TTC549 (cell line): ENCODE results near the gene AP1S1.
"Not testable (repeated sequence)": the region's sequence is repeated elsewhere in the genome, so short reads cannot be mapped to it uniquely, and the experiment has no call there.

ENCODE experiments used
- FAIRE-seq: peaks from 2 replicates; lab custom pipeline; 2012; peaks lifted over from hg19 to GRCh38; lab: Jason Lieb, UNC

Gene AP1S1

DNA sequence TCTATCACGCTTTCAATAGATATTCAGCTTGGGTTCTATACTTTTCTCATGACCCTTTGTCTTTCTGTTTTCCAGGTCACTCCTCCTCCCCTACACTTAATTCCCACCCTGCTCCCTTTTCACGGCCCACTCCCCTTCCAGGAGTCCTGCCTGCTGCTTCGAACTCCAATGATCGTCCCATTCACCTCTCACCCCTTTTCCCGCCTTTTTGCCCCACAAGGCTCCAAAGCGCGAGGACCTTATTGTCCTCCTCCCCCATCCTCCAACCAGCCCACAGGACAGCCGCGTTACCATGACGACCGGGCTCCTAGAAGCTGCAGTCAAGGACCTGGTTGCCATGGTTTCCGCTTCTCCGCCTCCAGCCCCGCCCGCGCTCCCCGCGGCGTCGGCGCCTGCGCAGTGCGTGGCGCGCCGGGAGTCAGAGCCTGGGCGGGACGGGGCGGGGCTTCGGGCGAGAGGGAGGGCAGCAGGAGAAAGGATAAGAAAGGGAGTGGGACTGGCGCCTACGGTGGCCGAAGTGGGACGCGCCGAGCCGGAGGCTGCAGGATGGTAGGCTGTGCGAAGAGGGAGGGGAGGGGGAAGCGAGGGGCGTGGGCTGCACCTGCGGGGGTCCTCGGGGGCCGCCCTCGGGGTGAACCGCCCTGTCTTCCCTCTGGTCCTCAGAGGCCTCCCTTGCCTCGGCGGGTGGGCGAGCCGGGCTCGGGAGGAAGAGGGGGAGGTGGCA is at the start of gene AP1S1:
AP1S1 (plus strand) TSS at position 508 of the 724 bp plus-strand sequence; CDS start at position 547, 39 bp downstream.
- FAIRE-seq = no peak

DNA sequence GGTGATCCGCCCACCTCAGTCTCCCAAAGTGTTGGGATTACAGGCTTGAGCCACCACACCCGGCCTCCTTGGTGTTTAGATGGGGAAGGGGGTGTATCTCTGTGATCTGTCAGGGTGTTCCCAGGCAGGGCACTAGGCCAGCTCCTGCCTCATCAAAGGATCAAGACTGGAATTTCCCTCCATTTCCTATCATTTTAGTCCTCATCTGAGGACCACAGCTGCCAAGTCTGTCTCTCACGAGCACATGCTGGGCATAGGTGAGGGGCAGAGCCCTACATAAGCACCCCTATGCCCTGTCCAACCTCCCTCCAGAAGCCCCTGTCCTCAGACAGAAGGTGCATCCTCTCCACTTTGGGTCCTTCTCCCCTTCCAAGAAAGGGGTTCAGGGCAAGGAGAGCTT is 49.5 kb upstream of the AP1S1 start:
- FAIRE-seq = no peak

DNA sequence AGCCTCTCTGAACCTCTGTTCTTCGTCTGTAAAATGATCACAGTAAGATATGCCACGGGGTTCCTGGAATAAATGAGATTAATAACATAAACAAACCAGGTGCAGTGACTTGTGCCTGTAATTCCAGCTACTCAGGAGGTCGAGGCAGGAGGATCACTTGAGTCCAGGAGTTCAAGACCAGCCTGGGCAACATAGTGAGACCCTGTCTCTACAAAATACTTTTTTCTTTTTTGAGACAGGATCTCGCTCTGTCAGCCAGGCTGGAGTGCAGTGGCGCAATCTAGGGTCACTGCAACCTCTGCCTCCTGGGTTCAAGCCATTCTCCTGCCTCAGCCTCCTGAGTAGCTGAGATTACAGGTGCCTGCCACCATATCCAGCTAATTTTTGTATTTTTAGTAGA is 49.0 kb upstream of the AP1S1 start:
- not testable (repeated sequence) for FAIRE-seq

DNA sequence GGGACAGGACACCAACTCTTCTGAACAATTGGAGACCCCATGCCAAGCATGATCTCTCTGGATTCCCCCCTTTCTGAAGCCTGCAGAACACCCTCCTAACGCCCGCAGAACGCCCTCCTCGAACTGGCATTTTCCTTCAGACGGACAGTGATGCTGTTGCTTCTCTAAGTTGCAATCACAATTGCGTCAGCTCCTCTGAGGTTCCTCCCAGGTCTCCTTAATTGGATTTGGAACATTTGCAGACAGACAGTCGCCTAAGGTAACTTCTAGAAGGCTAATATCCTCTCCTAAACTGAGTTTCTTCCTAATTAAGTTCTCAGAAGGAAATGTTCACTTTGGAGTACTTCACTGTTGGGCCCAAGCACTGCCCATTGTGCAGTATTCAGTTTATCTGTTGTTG is 47.9 kb upstream of the AP1S1 start:
- no peak for FAIRE-seq

DNA sequence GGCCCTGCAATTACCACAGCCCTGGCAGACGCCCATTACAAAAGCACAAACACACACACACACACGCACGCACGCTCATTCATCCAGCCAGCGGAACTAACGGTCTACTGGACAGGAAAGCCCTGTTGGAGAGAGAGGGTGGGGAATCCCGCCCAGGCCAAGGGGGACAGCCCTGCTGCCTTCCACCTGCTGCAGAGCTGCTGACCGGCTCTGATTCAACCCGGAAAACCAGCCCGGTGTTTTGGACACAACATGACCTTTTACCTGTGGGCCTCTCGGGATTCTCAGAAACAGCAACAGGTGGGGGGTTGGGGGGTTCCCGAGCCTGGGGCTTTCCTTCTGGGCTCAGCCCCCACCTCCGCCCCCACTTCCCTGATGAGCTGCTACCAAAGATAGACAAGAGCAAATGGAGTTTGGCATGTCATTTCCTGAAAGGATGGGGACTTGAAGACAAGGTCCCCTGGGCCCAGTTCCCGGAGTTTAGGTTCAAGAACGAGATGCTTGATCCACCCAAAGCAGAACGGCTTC is 45.9 kb upstream of the AP1S1 start:
- no peak for FAIRE-seq

DNA sequence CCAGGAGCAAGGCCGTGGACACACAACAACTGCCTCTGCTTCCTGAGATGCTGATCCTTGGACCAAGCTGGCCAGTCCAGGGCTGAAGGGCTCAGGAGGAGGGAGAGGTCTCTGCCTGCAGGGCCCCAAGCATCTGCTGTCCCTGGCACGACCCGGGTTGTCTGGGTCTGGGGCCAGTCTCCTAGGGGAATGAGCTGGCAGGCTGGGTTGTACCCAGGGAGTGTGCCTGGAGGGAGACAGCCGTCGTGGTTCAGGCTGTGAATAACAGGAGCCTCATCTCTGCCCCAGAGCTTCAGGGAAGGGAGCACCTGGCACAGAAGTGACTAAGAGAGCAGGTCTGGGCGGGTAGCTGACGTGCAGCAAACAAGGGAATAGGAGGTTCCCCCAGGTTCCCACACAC is 45.3 kb upstream of the AP1S1 start:
- FAIRE-seq = no peak

DNA sequence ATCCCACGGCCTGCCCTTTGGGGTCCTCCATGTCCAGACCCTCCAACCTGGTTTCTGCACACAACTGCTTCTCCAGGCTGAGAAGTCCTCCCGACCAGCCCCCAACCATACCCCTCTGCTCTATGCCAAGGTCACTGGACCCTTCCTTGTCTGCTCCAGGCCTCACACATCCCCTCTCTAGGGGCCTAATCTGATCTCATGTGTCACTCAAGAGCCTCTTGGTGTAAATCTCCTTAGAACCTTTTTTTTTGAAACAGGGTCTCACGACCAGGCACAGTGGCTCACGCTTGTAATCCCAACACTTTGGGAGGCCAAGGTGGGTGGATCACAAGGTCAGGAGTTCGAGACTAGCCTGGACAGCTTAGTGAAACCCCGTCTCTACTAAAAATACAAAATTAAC is 44.9 kb upstream of the AP1S1 start:
- FAIRE-seq = no peak

DNA sequence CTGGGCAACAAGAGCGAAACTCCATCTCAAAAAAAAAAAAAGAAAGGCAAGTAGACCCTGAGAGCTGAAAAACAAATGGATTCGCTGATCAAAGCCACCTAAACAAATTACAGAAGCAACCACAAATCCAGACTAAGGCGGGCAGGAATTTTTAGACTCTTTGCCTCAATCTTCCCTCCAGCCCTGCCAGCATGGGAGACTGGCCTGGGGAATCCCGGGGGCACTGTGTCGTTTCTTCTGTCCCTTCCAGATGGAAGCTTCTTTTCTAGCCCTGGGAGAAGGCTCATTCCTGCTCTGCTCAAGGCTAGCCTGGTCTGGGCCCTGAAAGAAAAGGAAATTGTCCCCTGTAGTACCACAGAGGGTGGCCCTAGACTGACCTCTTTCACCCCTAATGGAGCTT is 43.0 kb upstream of the AP1S1 start:
- FAIRE-seq = no peak

DNA sequence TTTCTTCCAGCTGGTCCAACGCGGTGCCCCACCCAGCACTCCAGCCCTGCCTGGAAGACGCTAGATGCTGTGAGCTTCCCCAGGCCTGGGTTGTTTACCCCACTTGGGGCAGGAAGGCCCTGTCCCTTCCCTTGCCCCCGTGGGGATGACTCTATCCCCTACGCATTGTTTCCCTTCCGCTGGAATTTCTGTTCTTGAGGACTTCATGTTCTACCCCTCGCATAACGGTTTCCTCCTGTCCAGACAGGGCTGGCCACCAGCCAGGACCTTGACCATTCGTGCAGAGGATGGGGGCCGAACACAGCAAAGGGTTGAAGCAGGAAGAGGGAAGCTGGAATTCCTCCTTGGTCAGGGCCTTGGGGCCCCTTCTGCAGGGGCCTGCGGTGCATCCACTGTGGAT is 42.0 kb upstream of the AP1S1 start:
- no peak for FAIRE-seq

DNA sequence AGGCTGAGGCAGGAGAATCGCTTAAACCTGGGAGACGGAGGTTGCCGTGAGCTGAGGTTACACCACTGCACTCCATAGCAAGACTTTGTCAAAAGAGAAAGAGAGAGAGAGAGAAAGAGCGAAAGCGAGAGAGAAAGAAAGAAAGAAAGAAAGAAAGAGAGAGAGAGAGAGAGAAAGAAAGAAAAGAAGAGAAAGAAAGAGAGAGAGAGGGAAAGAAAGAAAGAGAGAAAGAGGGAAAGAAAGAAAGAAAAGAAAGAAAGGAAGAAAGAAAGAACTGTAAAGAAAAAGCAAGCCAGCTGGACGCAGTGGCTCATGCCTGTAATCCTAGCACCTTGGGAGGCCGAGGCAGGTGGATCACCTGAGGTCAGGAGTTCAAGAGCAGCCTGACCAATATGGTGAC is 41.1 kb upstream of the AP1S1 start:
- FAIRE-seq = not testable (repeated sequence)

DNA sequence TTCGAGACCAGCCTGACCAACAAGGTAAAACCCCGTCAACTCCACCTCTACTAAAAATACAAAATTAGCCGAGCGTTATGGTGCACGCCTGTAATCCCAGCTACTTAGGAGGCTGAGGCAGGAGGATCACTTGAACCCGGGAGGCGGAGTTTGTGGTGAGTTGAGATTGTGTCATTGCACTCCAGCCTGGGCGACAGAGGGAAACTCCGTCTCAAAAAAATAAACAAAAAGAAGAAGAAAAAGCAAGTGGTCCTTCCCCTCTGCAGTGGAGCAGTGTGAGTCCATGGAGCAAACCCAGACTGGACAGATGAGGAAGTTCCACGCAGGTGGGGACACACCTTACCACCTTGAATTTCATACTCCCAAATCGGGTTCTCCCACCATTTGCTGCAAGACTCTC is 40.4 kb upstream of the AP1S1 start:
- FAIRE-seq = no peak

DNA sequence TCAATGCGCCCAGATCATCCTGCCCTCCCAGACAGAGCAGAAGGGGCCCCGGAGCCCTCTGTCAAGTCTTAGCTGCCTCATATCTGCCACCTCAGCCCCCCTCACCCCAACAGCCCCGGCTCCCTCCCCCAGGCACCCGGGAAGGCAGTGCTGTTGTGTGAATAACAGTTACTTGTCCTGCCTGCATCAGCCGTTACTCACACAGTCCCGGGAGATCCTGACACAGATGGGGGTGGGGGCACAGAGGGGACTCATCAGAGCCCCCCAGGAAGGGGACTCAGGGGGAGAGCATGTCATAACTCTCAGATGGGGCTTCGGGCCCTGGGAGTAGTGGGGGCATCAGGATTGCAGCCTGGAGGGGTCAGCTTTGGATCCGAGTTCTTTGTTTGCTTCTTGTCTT is 39.8 kb upstream of the AP1S1 start:
- FAIRE-seq = no peak

DNA sequence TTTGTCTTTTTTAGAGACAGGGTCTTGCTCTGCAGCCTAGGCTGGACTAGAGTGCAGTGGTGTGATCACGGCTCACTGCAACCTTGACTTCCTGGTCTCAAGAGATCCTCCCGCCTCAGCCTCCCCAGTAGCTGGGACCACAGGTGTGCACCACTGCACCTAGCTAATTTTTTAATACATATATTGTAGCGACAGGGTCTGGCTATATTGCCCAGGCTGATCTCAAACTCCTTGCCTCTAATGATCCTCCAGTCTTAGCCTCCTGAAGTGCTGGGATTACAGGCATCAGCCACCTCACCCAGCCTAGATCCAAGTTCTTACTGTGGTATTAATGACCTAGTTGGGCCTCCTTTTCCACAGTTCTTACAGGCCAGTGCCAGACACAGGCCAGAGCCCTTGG is 39.1 kb upstream of the AP1S1 start:
- FAIRE-seq = no peak

DNA sequence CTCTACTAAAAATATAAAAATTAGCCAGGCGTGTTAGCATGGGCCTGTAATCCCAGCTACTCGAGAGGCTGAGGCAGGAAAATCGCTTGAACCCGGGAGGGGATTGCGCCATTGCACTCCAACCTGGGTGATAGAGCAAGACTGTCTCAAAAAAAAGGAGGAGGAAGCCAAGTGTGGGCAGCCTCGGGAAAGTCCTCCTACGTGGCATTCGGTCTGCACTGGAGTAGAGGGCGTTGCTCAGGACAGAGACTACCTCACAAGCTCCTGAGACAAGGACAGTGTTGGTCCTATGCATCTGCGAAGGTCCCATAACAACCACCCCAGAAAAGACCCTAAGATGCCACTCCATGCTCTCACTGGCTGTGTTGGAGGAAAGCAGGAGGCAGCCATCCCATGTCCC is 37.4 kb upstream of the AP1S1 start:
- no peak for FAIRE-seq

DNA sequence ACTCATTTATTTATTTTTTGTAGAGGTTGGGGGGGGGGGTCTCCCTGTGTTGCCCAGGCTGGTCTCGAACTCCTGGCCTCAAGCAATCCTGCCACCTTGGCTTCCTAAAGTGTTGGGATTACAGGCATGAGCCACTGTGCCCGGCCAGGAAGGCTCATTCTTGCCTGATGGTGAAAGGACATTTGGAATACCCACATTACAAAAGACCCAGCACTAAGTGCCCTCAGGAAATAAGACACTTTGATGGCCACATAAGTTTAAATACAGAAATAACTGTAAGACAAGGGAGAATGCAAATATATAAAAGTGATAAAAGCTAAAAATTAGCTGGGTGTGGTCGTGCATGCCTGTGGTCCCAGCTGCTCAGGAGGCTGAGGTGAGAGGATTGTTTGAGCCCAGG is 35.4 kb upstream of the AP1S1 start:
- no peak for FAIRE-seq

DNA sequence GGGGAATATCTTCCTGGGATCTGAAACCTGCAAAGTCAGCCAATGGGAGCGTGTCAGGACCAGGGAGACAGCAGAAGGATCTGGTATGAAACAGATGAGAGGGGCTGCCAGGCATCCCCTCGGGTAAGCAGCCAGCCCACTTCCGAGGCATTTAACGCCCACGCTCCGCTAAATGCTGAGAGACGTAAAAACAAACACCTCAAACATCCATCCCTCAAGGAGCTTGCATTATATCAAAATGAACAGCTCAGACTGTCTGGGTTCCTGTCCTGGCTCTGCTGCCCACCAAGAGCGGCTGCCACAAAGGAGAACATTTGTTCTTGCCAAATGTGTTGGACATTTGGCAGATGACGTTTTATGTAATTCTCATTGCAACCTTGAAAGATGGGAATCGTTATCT is 34.4 kb upstream of the AP1S1 start:
- no peak for FAIRE-seq

DNA sequence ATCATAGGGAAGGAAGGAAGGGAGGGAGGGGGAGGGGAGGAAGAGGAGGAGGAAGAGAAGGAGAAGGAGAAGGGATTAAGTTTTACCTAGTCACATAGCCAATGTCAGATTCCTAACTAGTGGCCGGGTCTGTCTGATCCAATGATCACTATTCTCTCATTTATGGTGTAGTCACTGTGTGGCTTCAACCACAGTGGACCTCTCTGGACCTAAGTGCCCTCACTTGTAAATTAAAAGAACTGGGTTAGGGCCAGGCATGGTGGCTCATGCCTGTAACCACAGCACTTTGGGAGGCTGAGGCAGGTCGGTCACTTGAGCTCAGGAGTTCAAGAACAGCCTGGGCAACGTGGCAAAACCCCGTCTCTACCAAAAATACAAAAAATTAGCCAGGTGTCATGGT is 34.0 kb upstream of the AP1S1 start:
- FAIRE-seq = no peak

DNA sequence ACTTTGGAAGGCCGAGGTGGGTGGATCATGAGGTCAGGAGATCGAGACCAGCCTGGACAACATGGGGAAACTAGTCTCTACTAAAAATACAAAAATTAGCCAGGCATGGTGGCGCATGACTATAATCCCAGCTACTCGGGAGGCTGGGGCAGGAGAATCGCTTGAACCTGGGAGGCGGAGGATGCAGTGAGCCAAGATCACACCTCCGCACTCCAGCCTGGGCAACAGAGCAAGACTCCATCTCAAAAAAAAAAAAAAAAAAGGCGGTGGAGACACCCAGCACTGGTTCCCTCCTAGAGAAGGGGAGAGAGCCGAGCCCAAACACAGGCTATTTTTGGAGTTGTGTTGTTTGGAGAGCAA is 32.7 kb upstream of the AP1S1 start:
- not testable (repeated sequence) for FAIRE-seq

DNA sequence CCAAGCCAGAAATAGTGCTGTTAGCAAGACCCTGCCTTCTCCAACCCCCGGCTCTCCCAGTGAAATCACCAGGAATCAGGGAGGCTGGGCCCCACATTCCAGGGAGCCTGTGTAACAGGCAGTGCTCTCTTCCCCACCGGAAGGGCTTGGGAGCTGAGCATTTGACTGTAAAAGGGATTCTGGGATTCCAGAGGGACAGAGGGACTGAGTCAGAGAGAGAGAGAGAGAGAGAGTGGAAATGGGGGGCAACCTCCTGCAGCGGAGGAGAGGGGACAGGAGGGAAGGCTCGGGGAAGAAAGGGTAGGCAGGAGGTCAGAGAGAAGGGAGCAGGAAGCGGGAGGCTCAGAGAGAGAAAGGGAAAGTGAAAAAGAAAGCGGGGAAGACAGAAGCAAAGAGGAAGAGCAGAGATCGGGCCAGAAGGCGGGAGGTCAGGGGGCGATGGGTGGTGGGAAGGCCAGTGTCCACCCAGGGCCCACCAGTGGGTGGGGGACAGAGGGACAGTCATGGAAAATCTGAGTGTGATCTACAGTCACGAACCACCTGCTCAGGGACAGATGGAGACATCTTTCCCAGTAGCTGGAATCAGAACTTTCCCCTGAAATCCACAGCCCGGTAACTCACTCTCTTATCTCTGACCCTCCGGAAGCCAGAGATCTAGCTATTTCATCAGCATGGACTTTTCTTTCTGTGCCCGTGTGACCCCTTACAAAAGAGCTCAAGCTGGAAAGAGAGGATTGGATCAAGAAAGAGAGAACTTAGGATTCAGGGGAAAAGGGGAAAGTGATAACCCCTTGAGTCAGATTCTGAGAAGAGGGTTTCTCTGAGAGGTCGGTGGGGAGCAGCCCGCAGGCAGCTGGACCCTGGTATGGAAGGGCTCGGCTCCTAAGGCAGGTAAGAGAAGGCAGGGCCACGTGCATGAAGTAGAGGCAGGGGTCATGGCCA is 32.0 kb upstream of the AP1S1 start:
- no peak for FAIRE-seq

DNA sequence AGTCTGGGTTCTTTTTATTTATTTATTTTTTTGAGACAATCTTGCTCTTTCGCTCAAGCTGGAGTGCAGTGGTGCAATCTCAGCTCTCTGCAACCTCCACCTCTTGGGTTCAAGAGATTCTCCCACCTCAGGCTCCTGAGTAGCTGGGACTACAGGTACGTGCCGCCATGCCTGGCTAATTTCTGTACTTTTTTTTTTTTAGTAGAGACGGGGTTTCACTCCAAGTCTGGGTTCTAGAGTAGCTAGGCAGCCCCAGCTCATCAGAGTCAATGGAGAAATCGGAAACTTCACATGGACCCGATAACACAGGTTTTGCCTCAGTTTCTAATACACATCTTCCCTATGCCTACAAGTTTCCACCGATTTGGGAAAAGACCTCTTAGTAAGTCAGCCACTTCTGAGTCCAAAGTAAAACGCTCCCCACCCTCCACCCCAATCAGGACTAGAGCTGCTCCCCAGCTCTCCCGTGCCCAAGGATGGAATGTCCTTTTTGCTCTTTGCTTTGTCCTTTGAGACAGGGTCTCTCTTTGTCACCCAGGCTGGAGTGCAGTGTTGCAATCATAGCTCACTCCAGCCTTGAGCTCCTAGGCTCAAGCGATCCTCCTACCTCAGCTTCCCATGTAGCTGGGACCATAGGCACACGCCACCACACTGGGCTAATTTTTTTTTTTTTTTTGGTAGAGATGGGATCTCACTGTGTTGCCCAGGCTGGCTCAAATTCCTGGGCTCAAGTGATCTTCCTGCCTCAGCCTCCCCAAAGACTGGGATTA is 31.2 kb upstream of the AP1S1 start:
- no peak for FAIRE-seq

DNA sequence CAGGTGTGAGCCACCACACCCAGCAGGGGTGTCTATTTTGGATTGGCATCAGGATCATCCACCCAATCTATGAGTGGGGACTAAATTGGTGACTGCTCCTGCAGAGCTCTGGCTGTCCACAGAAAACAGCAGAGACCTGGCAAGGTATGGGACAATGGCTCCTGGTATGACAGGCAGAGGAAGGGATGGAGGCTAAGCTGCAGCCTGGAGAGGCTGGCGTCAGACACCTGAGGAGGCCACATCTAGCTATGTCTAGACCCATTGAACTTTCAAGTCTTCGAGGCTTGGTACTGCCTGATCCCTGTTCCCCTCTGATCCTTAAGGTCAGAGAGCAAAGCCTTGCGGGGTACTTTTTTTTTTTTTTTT is 30.6 kb upstream of the AP1S1 start:
- no peak for FAIRE-seq

DNA sequence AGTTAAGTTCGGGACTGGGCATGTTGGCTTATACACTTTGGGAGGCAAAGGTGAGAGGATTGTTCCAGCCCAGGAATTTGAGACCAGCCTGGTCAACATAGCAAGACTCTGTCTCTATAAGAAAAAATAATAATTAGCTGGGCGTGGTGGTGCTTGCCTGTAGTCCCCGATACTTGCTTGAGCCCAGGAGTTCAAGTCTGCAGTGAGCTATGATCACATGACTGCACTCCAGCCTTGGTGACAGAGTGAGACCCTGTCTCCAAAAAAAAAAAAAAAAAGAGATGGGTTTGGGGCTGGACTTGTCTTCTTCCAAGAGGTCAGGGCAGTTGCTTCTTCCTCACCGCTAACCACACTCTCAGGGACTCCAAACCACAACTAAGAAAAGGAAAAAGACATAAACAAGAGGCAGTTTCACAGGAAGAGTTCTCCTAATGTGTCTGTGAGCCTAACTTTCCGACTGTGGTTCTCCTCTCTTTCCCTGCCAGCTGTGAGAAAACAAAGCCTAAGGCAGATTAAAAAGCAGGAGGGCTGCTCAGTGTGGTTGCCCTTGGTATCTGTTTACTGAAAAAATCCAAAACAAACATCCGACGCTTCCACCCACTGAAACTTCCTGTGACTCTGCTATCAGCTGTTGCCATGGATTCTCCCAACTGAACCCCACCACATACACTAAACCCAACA is 29.8 kb upstream of the AP1S1 start:
- FAIRE-seq = no peak
